SK-N-SH (cell line): ENCODE data around the gene ERGIC1. TPM values are rescaled to one million over a fixed set of nuclear protein-coding genes. Genes with fewer than 3 reads are reported as not detected.

Source experiments
- CTCF ChIA-PET: fragments of 300-600, 350-600 bp; formaldehyde crosslinking; extraction: SDS; loops from one replicate; lab custom pipeline; 2021; lab: Yijun Ruan, JAX
- POLR2A ChIA-PET: fragments of 350-600 bp; sonication (Branson Sonifier 250); formaldehyde crosslinking; extraction: SDS; loops from one replicate; lab custom pipeline; 2020; ENCODE audit warnings: antibody characterized with exemption, inconsistent platforms; lab: Yijun Ruan, JAX
- DNase-seq: peaks from one replicate; pipeline ENCODE4 v3.0.0; 2012
- H2AFZ ChIP-seq: fragments of 200-600 bp; sonication (generic); 2 replicates; pipeline ENCODE4 v1.8.1; 2016; ENCODE audit warnings: antibody characterized with exemption, mild to moderate bottlenecking, low read depth
- H3F3A ChIP-seq: fragments of 200-600 bp; sonication (generic); replicated peaks from 2 replicates; pipeline ENCODE3; 2016; ENCODE audit warnings: antibody characterized with exemption, mild to moderate bottlenecking; ENCODE audit not compliant: insufficient read depth
- H3K27ac ChIP-seq, 2 experiments: fragments of 200-500 bp in 1 of 2; fragments of 200-600 bp in 1 of 2; sonication (Bioruptor generic) in 1 of 2; sonication (generic), shearing (Covaris generic) in 1 of 2; 2 replicates each; pipeline versions ENCODE4 v1.5.1 to v1.6.1; 2014 to 2016; ENCODE audit warnings: low read depth in 2 of 2, inconsistent platforms in 1 of 2, low read length in 1 of 2, mild to moderate bottlenecking in 1 of 2, mixed read lengths in 1 of 2
- H3K27me3 ChIP-seq: fragments of 200-600 bp; sonication (generic), shearing (Covaris generic); 2 replicates; pipeline ENCODE4 v1.6.1; 2016; ENCODE audit warnings: mixed run types; ENCODE audit not compliant: insufficient read depth
- H3K36me3 ChIP-seq, 2 experiments: fragments of 200-500 bp in 1 of 2; fragments of 200-600 bp in 1 of 2; sonication (Bioruptor generic) in 1 of 2; sonication (generic) in 1 of 2; replicated peaks in 1 of 2; 2 replicates each; pipeline versions ENCODE3 to v1.5.1; 2014 to 2016; ENCODE audit warnings: low read length in 1 of 2, mild to moderate bottlenecking in 1 of 2; ENCODE audit not compliant: insufficient read depth in 2 of 2, control insufficient read depth in 1 of 2
- H3K4me1 ChIP-seq, 2 experiments: fragments of 200-500 bp in 1 of 2; fragments of 200-600 bp in 1 of 2; sonication (Bioruptor generic) in 1 of 2; sonication (generic), shearing (Covaris generic) in 1 of 2; 2 replicates each; pipeline versions ENCODE4 v1.5.1 to v1.6.1; 2014 to 2016; ENCODE audit warnings: low read depth in 1 of 2, low read length in 1 of 2, mixed run types in 1 of 2; ENCODE audit not compliant: insufficient read depth in 2 of 2, control insufficient read depth in 1 of 2
- H3K4me2 ChIP-seq: fragments of 200-600 bp; sonication (generic), shearing (Covaris generic); 2 replicates; pipeline ENCODE4 v1.6.1; 2017; ENCODE audit warnings: mixed run types
- H3K4me3 ChIP-seq, 2 experiments: fragments of 200-500 bp in 1 of 2; fragments of 200-600 bp in 1 of 2; sonication (Bioruptor generic) in 1 of 2; sonication (generic), shearing (Covaris generic) in 1 of 2; 2 replicates each; pipeline versions ENCODE4 v1.5.1 to v1.8.1; 2014 to 2016; ENCODE audit warnings: low read depth in 2 of 2, inconsistent platforms in 1 of 2, low read length in 1 of 2, mild to moderate bottlenecking in 1 of 2, mixed read lengths in 1 of 2, moderate library complexity in 1 of 2
- H3K79me2 ChIP-seq: fragments of 200-600 bp; sonication (generic); 2 replicates; pipeline ENCODE4 v1.8.1; 2017; ENCODE audit warnings: mild to moderate bottlenecking; ENCODE audit not compliant: insufficient read depth
- H3K9ac ChIP-seq: fragments of 200-600 bp; sonication (generic); 2 replicates; pipeline ENCODE4 v1.6.1; 2017; ENCODE audit warnings: mixed run types
- H3K9me2 ChIP-seq: fragments of 200-600 bp; sonication (generic); 2 replicates; pipeline ENCODE4 v1.6.1; 2017; ENCODE audit warnings: mixed run types
- H3K9me3 ChIP-seq: fragments of 200-600 bp; sonication (generic); 2 replicates; pipeline ENCODE4 v1.6.1; 2017; ENCODE audit warnings: mixed run types, mild to moderate bottlenecking, moderate library complexity
- H4K20me1 ChIP-seq: fragments of 200-600 bp; sonication (generic); 2 replicates; pipeline ENCODE4 v1.6.1; 2017; ENCODE audit warnings: mild to moderate bottlenecking, mixed run types; ENCODE audit not compliant: insufficient read depth
- EP300 ChIP-seq, 2 experiments: IDR thresholded peaks; 2 replicates each; pipeline versions ENCODE4 v1.4.0 to v1.6.1; 2012; ENCODE audit warnings: borderline replicate concordance in 1 of 2, low read depth in 1 of 2, low read length in 1 of 2
- FOXJ3 ChIP-seq: sonication (generic); formaldehyde crosslinking; IDR thresholded peaks from 2 replicates; pipeline ENCODE4 v1.5.1; 2020; ENCODE audit warnings: mild to moderate bottlenecking, missing genetic modification reagents
- FOXM1 ChIP-seq: IDR thresholded peaks from 2 replicates; pipeline ENCODE4 v1.4.0; 2012; ENCODE audit warnings: low read depth, mild to moderate bottlenecking
- GABPA ChIP-seq: IDR thresholded peaks from 2 replicates; pipeline ENCODE4 v1.4.0; 2012; ENCODE audit warnings: low read depth, mild to moderate bottlenecking
- JUND ChIP-seq: IDR thresholded peaks from 2 replicates; pipeline ENCODE4 v1.4.0; 2012
- MXI1 ChIP-seq: IDR thresholded peaks from 2 replicates; pipeline ENCODE4 v1.6.1; 2012; ENCODE audit warnings: mild to moderate bottlenecking, low read depth, low read length, improper control_type of control experiment
- POLR2AphosphoS5 ChIP-seq: IDR thresholded peaks from 2 replicates; pipeline ENCODE4 v1.6.1; 2012; ENCODE audit warnings: low read depth, low read length
- RCOR1 ChIP-seq: fragments of 150-350 bp; IDR thresholded peaks from 2 replicates; pipeline ENCODE4 v1.6.1; 2017; ENCODE audit warnings: antibody characterized with exemption, low read length
- SIN3A ChIP-seq: IDR thresholded peaks from 2 replicates; pipeline ENCODE4 v1.6.1; 2012; ENCODE audit warnings: low read depth, mild to moderate bottlenecking, low read length, moderate library complexity, borderline replicate concordance
- SMC3 ChIP-seq: IDR thresholded peaks from 2 replicates; pipeline ENCODE4 v1.6.1; 2012; ENCODE audit warnings: low read depth, low read length, improper control_type of control experiment
- TAF1 ChIP-seq: IDR thresholded peaks from 2 replicates; pipeline ENCODE4 v1.6.1; 2012; ENCODE audit warnings: low read depth, mild to moderate bottlenecking, low read length, moderate library complexity, borderline replicate concordance
- YY1 ChIP-seq: IDR thresholded peaks from 2 replicates; pipeline ENCODE4 v1.4.0; 2012; ENCODE audit warnings: low read depth, mild to moderate bottlenecking
- WGBS: methylation state at CpG from one replicate; pipeline ENCODE4 v1.1.6; 2017; ENCODE audit warnings: low lambda C conversion rate; 5-methylcytosine and 5-hydroxymethylcytosine counted together
- polyA plus RNA-seq, 3 experiments: library from polyadenylated mRNA; depleted of rRNA; stranded (reverse); fragments of >200 nt; gene quantifications; 2 replicates each; pipeline ENCODE4 v1.2.3, GENCODE V29; 2012
- TF ChIP-seq, protein P1 (sequence below): fragments of 150-350 bp; IDR thresholded peaks from 2 replicates; pipeline ENCODE4 v1.6.1; 2016; ENCODE audit warnings: mild to moderate bottlenecking, low read depth, low read length
- TF ChIP-seq, protein P2 (sequence below): IDR thresholded peaks from 2 replicates; pipeline ENCODE4 v1.6.1; 2012; ENCODE audit warnings: mild to moderate bottlenecking, low read depth, low read length, moderate library complexity
- TF ChIP-seq, protein P3 (sequence below): fragments of 200-600 bp; sonication (generic); IDR thresholded peaks from 2 replicates; pipeline ENCODE4 v1.6.1; 2017; ENCODE audit warnings: antibody characterized with exemption, mild to moderate bottlenecking, moderate library complexity

ERGIC1 gene
- polyA plus RNA-seq, 1 of the 3 experiments (the other 2 are of a cell fraction): 101 TPM

GRCh38 chr5:172852490-172853354, 18.7 kb downstream of the ERGIC1 start:
- no peaks in the 10 kb centered on the region; the same call in 1 of the 2 replicates for H4K20me1 ChIP-seq
- H3K4me3 ChIP-seq: no peak overlapping the region
- H3K4me1 ChIP-seq: peaks cover 11 to 20% of the 10 kb centered on the region in 2 experiments; a peak in 1 of 4 replicates
- TF ChIP-seq MXI1: no peak
- TF ChIP-seq YY1: no peak
- TF ChIP-seq EP300 (IDR thresholded peaks at IDR 0.05; ENCODE audit: borderline replicate concordance in 1 of 2, low read depth in 1 of 2, low read length in 1 of 2): no peak
- no peak for TF ChIP-seq JUND
- no peak for TF ChIP-seq SIN3A
- TF ChIP-seq SMC3: no peak
- TF ChIP-seq, protein P1, sequence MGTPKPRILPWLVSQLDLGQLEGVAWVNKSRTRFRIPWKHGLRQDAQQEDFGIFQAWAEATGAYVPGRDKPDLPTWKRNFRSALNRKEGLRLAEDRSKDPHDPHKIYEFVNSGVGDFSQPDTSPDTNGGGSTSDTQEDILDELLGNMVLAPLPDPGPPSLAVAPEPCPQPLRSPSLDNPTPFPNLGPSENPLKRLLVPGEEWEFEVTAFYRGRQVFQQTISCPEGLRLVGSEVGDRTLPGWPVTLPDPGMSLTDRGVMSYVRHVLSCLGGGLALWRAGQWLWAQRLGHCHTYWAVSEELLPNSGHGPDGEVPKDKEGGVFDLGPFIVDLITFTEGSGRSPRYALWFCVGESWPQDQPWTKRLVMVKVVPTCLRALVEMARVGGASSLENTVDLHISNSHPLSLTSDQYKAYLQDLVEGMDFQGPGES: no peak
- no peak for TF ChIP-seq GABPA
- TF ChIP-seq POLR2AphosphoS5: no peak
- H3K36me3 ChIP-seq: peaks cover 0 to 7% of the 10 kb centered on the region in 2 experiments
- no peak for DNase-seq
- peaks cover 82% of the 10 kb centered on the region for H3K79me2 ChIP-seq
- H3K9me2 ChIP-seq: no peaks in the 10 kb centered on the region
- ChIA-PET POLR2A (no interaction called here), CTCF (interaction anchor here (0.9 to 2.2 kb wide), 4 partner anchors 80 to 139 kb away, joined by 3 to 8 read pairs (median 3); no protein-coding TSS in a partner anchor)
- no peaks in the 10 kb centered on the region for H3K9me3 ChIP-seq
- H3F3A ChIP-seq: no peaks in the 10 kb centered on the region
- H3K4me2 ChIP-seq: no peak overlapping the region
- no peaks in the 10 kb centered on the region for H3K27me3 ChIP-seq
- H2AFZ ChIP-seq: no peak overlapping the region
- no peak overlapping the region for H3K9ac ChIP-seq
- no peak overlapping the region for H3K27ac ChIP-seq
- 90% methylated on average over 10 of the region's 18 CpGs for WGBS

- no peaks in the 10 kb centered on the region for H3K27me3 ChIP-seq
- no peak overlapping the region for H3K4me2 ChIP-seq
- H3K36me3 ChIP-seq: peaks cover 0 to 7% of the 10 kb centered on the region in 2 experiments
- H3K4me1 ChIP-seq: peaks cover 13 to 17% of the 10 kb centered on the region in 2 experiments; a peak in 1 of 4 replicates
- no peaks in the 10 kb centered on the region for H3K9me2 ChIP-seq
- H3K9me3 ChIP-seq: no peaks in the 10 kb centered on the region
- H3F3A ChIP-seq: no peaks in the 10 kb centered on the region
- ChIA-PET CTCF (interaction anchor here (1.1 to 1.3 kb wide), 2 partner anchors 81 to 138 kb away, joined by 3 read pairs; no protein-coding TSS in a partner anchor), POLR2A (no interaction called here)
- peaks cover 86% of the 10 kb centered on the region for H3K79me2 ChIP-seq
- no peak overlapping the region for H2AFZ ChIP-seq
- 94% methylated on average over 7 of the region's 8 CpGs for WGBS
- no peaks in the 10 kb centered on the region for H4K20me1 ChIP-seq
- no peak for DNase-seq
- TF ChIP-seq, protein P2, sequence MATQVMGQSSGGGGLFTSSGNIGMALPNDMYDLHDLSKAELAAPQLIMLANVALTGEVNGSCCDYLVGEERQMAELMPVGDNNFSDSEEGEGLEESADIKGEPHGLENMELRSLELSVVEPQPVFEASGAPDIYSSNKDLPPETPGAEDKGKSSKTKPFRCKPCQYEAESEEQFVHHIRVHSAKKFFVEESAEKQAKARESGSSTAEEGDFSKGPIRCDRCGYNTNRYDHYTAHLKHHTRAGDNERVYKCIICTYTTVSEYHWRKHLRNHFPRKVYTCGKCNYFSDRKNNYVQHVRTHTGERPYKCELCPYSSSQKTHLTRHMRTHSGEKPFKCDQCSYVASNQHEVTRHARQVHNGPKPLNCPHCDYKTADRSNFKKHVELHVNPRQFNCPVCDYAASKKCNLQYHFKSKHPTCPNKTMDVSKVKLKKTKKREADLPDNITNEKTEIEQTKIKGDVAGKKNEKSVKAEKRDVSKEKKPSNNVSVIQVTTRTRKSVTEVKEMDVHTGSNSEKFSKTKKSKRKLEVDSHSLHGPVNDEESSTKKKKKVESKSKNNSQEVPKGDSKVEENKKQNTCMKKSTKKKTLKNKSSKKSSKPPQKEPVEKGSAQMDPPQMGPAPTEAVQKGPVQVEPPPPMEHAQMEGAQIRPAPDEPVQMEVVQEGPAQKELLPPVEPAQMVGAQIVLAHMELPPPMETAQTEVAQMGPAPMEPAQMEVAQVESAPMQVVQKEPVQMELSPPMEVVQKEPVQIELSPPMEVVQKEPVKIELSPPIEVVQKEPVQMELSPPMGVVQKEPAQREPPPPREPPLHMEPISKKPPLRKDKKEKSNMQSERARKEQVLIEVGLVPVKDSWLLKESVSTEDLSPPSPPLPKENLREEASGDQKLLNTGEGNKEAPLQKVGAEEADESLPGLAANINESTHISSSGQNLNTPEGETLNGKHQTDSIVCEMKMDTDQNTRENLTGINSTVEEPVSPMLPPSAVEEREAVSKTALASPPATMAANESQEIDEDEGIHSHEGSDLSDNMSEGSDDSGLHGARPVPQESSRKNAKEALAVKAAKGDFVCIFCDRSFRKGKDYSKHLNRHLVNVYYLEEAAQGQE: no peak
- no peak for TF ChIP-seq SMC3
- TF ChIP-seq FOXJ3 (CRISPR knock-in tag): no peak
- TF ChIP-seq GABPA: no peak
- TF ChIP-seq RCOR1: no peak
- TF ChIP-seq TAF1: no peak
- no peak for TF ChIP-seq EP300 (IDR thresholded peaks at IDR 0.05; ENCODE audit: borderline replicate concordance in 1 of 2, low read depth in 1 of 2, low read length in 1 of 2)
- TF ChIP-seq JUND: no peak
- TF ChIP-seq FOXM1: no peak
- TF ChIP-seq, protein P3, sequence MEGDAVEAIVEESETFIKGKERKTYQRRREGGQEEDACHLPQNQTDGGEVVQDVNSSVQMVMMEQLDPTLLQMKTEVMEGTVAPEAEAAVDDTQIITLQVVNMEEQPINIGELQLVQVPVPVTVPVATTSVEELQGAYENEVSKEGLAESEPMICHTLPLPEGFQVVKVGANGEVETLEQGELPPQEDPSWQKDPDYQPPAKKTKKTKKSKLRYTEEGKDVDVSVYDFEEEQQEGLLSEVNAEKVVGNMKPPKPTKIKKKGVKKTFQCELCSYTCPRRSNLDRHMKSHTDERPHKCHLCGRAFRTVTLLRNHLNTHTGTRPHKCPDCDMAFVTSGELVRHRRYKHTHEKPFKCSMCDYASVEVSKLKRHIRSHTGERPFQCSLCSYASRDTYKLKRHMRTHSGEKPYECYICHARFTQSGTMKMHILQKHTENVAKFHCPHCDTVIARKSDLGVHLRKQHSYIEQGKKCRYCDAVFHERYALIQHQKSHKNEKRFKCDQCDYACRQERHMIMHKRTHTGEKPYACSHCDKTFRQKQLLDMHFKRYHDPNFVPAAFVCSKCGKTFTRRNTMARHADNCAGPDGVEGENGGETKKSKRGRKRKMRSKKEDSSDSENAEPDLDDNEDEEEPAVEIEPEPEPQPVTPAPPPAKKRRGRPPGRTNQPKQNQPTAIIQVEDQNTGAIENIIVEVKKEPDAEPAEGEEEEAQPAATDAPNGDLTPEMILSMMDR: no peak
- H3K4me3 ChIP-seq: no peak overlapping the region
- H3K9ac ChIP-seq: no peak overlapping the region; the same call in 1 of the 2 replicates
- no peak overlapping the region for H3K27ac ChIP-seq
These were observed 19.4 kb downstream of the ERGIC1 start for GRCh38 chr5:172853355-172853975.
